GM21360 (cell line): Measurements from ENCODE around the gene SSTR5.
"Not testable (repeated sequence)": the region's sequence is repeated elsewhere in the genome, so short reads cannot be mapped to it uniquely, and the experiment has no call there.

Experiments used
- ATAC-seq: cut with Tn5 transposase; IDR thresholded peaks from one replicate; pipeline ENCODE4 v1.9.1; 2021; ENCODE audit warnings: mild to moderate bottlenecking, moderate library complexity; ENCODE audit not compliant: unreplicated experiment

The SSTR5 gene

GRCh38 chr16:1072526-1073261, at the start of gene SSTR5:
Gene SSTR5 (plus strand): TSS chr16:1072747. CDS start chr16:1078869, 6,122 bp downstream.
- no peak for ATAC-seq

GRCh38 chr16:1024138-1024537, 48.4 kb upstream of the SSTR5 start:
- ATAC-seq: no peak

- ATAC-seq: not testable (repeated sequence)
These were observed 47.3 kb upstream of the SSTR5 start for GRCh38 chr16:1025183-1025809.

- no peak for ATAC-seq
These were observed 46.3 kb upstream of the SSTR5 start for GRCh38 chr16:1026057-1026783.

GRCh38 chr16:1026784-1027500, 45.6 kb upstream of the SSTR5 start:
- no peak for ATAC-seq

- no peak for ATAC-seq
These were observed 45.1 kb upstream of the SSTR5 start for GRCh38 chr16:1027501-1027815.

GRCh38 chr16:1028056-1028455, 44.5 kb upstream of the SSTR5 start:
- no peak for ATAC-seq

- no peak for ATAC-seq
These were observed 43.9 kb upstream of the SSTR5 start for GRCh38 chr16:1028524-1029258.

GRCh38 chr16:1029259-1029545, 43.3 kb upstream of the SSTR5 start:
- no peak for ATAC-seq

- no peak for ATAC-seq
These were observed 42.1 kb upstream of the SSTR5 start for GRCh38 chr16:1030473-1030901.

- ATAC-seq: no peak
These were observed 40.9 kb upstream of the SSTR5 start for GRCh38 chr16:1031666-1032065.

GRCh38 chr16:1032607-1033006, 39.9 kb upstream of the SSTR5 start:
- no peak for ATAC-seq

GRCh38 chr16:1033128-1033679, 39.3 kb upstream of the SSTR5 start:
- no peak for ATAC-seq

GRCh38 chr16:1034230-1035065, 38.1 kb upstream of the SSTR5 start:
- ATAC-seq: no peak

GRCh38 chr16:1035066-1035415, 37.5 kb upstream of the SSTR5 start:
- no peak for ATAC-seq

GRCh38 chr16:1036166-1036565, 36.4 kb upstream of the SSTR5 start:
- ATAC-seq: no peak

GRCh38 chr16:1036726-1037393, 35.7 kb upstream of the SSTR5 start:
- ATAC-seq: no peak

GRCh38 chr16:1037394-1038257, 34.9 kb upstream of the SSTR5 start:
- no peak for ATAC-seq
